ENCODE measurements around the gene SGTA. TPM values are rescaled to one million over a fixed set of nuclear protein-coding genes. Genes with fewer than 3 reads are reported as not detected.
A peak's percentile ranks its signal among the peaks of the same experiment; 100 is the strongest.

The SGTA gene
- total and polyA plus RNA-seq, 2 of the 8 experiments (the other 6 are each of a cell fraction or from before 2014, with no cell fraction given): 86.8 to 130 TPM

- TF ChIP-seq SP4 (IDR thresholded peaks at IDR 0.05; ENCODE audit: low read length) (no peak; the same call in 1 of the 2 replicates), RAD21 (IDR thresholded peaks at IDR 0.05 in 1 of 2, conservative IDR thresholded peaks at IDR 0.05 in 1 of 2; ENCODE audit: low read depth in 2 of 2, low read length in 2 of 2) (no peak), TBP (IDR thresholded peaks at IDR 0.05; ENCODE audit: low read depth, low read length) (peak; percentile 62; the same call in 1 of the 2 replicates), POLR2A (IDR thresholded peaks at IDR 0.05; ENCODE audit: control extremely low read depth in 1 of 2, low read depth in 2 of 2, low read length in 2 of 2) (peak; percentile 76 to 87), MAFK (IDR thresholded peaks at IDR 0.05; ENCODE audit: low read depth, low read length) (no peak), SP1 (IDR thresholded peaks at IDR 0.05; ENCODE audit: low read depth, low read length) (peak; percentile 55; the same call in 1 of the 2 replicates), NRF1 (IDR thresholded peaks at IDR 0.05; ENCODE audit: low read depth, low read length) (peak; percentile 90), KDM4A (IDR thresholded peaks at IDR 0.05; ENCODE audit: low read depth, low read length, severe bottlenecking) (peak; percentile 86), TAF1 (IDR thresholded peaks at IDR 0.05; ENCODE audit: low read depth, low read length) (peak; percentile 86), MAX (IDR thresholded peaks at IDR 0.05) (peak; percentile 100), EGR1 (IDR thresholded peaks at IDR 0.05; ENCODE audit: borderline replicate concordance, low read depth, low read length) (no peak), EZH2 (IDR thresholded peaks at IDR 0.05; ENCODE audit: low read depth, low read length, severe bottlenecking) (no peak), POLR2AphosphoS5 (IDR thresholded peaks at IDR 0.05; ENCODE audit: low read depth, low read length) (peak; percentile 59), SIN3A (conservative IDR thresholded peaks at IDR 0.05 in 1 of 2, IDR thresholded peaks at IDR 0.05 in 1 of 2; ENCODE audit: low read depth in 1 of 2, low read length in 2 of 2) (peak in 1 of 2 experiments; percentile 90; a peak in 2 of 4 replicates), CREB1 (IDR thresholded peaks at IDR 0.05) (peak; percentile 98), CBX8 (IDR thresholded peaks at IDR 0.05; ENCODE audit: borderline replicate concordance, low read depth, low read length) (no peak), YY1 (IDR thresholded peaks at IDR 0.05; ENCODE audit: low read depth, low read length) (peak; percentile 88), RFX5 (IDR thresholded peaks at IDR 0.05; ENCODE audit: borderline replicate concordance, low read depth, low read length) (no peak), GABPA (IDR thresholded peaks at IDR 0.05; ENCODE audit: borderline replicate concordance, insufficient read depth, low read length) (peak; percentile 91; the same call in 1 of the 2 replicates), SUZ12 (IDR thresholded peaks at IDR 0.05; ENCODE audit: low read length) (no peak), RNF2 (IDR thresholded peaks at IDR 0.05; ENCODE audit: borderline replicate concordance, low read depth, low read length, missing control alignments, poor library complexity, severe bottlenecking) (no peak), POU5F1 (IDR thresholded peaks at IDR 0.05; ENCODE audit: low read depth, low read length) (no peak), ZNF274 (IDR thresholded peaks at IDR 0.05; ENCODE audit: borderline replicate concordance, extremely low read depth, low read length) (no peak), CHD1 (IDR thresholded peaks at IDR 0.05; ENCODE audit: low read depth, low read length) (no peak)
Measured at GRCh38 chr19:2782936-2783780, at the start of gene SGTA (continued).

Measured in H1 (cell line).